ENCODE data around the gene MAML3. TPM values are rescaled to one million over a fixed set of nuclear protein-coding genes. Genes with fewer than 3 reads are reported as not detected.

MAML3 gene
- total RNA-seq, 1 donor, result 0.72 TPM

- Histone ChIP-seq H3K4me2 (ENCODE audit: insufficient read depth, low read length) (no peak overlapping the region), H3K27ac (ENCODE audit: low read depth, low read length) (no peak overlapping the region), H3K79me2 (ENCODE audit: insufficient read depth, low read length) (no peaks in the 10 kb centered on the region), H3K36me3 (ENCODE audit: insufficient read depth, low read length) (no peaks in the 10 kb centered on the region), H3K4me3 (ENCODE audit: insufficient read depth, low read length) (no peak overlapping the region), H3K27me3 (ENCODE audit: insufficient read depth, low read length) (no peaks in the 10 kb centered on the region), H4K20me1 (ENCODE audit: insufficient read depth, low read length) (no peaks in the 10 kb centered on the region), H2AFZ (ENCODE audit: low read length) (no peak overlapping the region), H3K4me1 (ENCODE audit: insufficient read depth, low read length) (peaks cover 10% of the 10 kb centered on the region), H3K9me3 (ENCODE audit: low read depth, low read length) (no peaks in the 10 kb centered on the region)
- TF ChIP-seq CTCF (IDR thresholded peaks at IDR 0.05; ENCODE audit: extremely low read depth, low read depth, low read length), result no peak
- no peak for DNase-seq (ENCODE audit: insufficient read length, low spot score, missing footprints)
These were observed 18.4 kb downstream of the MAML3 start for GRCh38 chr4:140135529-140136088.

- Histone ChIP-seq H3K4me1 (ENCODE audit: insufficient read depth, low read length) (peaks cover 13% of the 10 kb centered on the region), H3K36me3 (ENCODE audit: insufficient read depth, low read length) (no peaks in the 10 kb centered on the region), H3K9me3 (ENCODE audit: low read depth, low read length) (no peaks in the 10 kb centered on the region), H3K27ac (ENCODE audit: low read depth, low read length) (no peak overlapping the region), H4K20me1 (ENCODE audit: insufficient read depth, low read length) (no peaks in the 10 kb centered on the region), H3K4me2 (ENCODE audit: insufficient read depth, low read length) (no peak overlapping the region), H2AFZ (ENCODE audit: low read length) (no peak overlapping the region), H3K79me2 (ENCODE audit: insufficient read depth, low read length) (no peaks in the 10 kb centered on the region), H3K4me3 (ENCODE audit: insufficient read depth, low read length) (no peak overlapping the region), H3K27me3 (ENCODE audit: insufficient read depth, low read length) (no peaks in the 10 kb centered on the region)
- TF ChIP-seq CTCF (IDR thresholded peaks at IDR 0.05; ENCODE audit: extremely low read depth, low read depth, low read length), result no peak
- DNase-seq (ENCODE audit: insufficient read length, low spot score, missing footprints), result no peak
These were observed 19.1 kb downstream of the MAML3 start for GRCh38 chr4:140134746-140135425.

GRCh38 chr4:140133576-140133975 lies 20.4 kb downstream of the MAML3 start:
- H3K27me3 ChIP-seq (ENCODE audit: insufficient read depth, low read length), result no peaks in the 10 kb centered on the region
- peaks cover 13% of the 10 kb centered on the region for H3K4me1 ChIP-seq (ENCODE audit: insufficient read depth, low read length)
- no peaks in the 10 kb centered on the region for H3K79me2 ChIP-seq (ENCODE audit: insufficient read depth, low read length)
- DNase-seq (ENCODE audit: insufficient read length, low spot score, missing footprints), result no peak
- H3K27ac ChIP-seq (ENCODE audit: low read depth, low read length), result no peak overlapping the region
- no peak overlapping the region for H2AFZ ChIP-seq (ENCODE audit: low read length)
- H3K9me3 ChIP-seq (ENCODE audit: low read depth, low read length), result no peaks in the 10 kb centered on the region
- H3K4me3 ChIP-seq (ENCODE audit: insufficient read depth, low read length), result no peak overlapping the region
- no peak for TF ChIP-seq CTCF (IDR thresholded peaks at IDR 0.05; ENCODE audit: extremely low read depth, low read depth, low read length)
- H3K36me3 ChIP-seq (ENCODE audit: insufficient read depth, low read length), result no peaks in the 10 kb centered on the region
- no peaks in the 10 kb centered on the region for H4K20me1 ChIP-seq (ENCODE audit: insufficient read depth, low read length)
- H3K4me2 ChIP-seq (ENCODE audit: insufficient read depth, low read length), result no peak overlapping the region

GRCh38 chr4:140131675-140132229 lies 22.2 kb downstream of the MAML3 start:
- Histone ChIP-seq H2AFZ (ENCODE audit: low read length) (no peak overlapping the region), H3K4me3 (ENCODE audit: insufficient read depth, low read length) (no peak overlapping the region), H3K36me3 (ENCODE audit: insufficient read depth, low read length) (no peaks in the 10 kb centered on the region), H3K27me3 (ENCODE audit: insufficient read depth, low read length) (no peaks in the 10 kb centered on the region), H3K9me3 (ENCODE audit: low read depth, low read length) (no peaks in the 10 kb centered on the region), H3K79me2 (ENCODE audit: insufficient read depth, low read length) (no peaks in the 10 kb centered on the region), H3K4me2 (ENCODE audit: insufficient read depth, low read length) (no peak overlapping the region), H4K20me1 (ENCODE audit: insufficient read depth, low read length) (no peaks in the 10 kb centered on the region), H3K27ac (ENCODE audit: low read depth, low read length) (no peak overlapping the region), H3K4me1 (ENCODE audit: insufficient read depth, low read length) (peaks cover 6% of the 10 kb centered on the region)
- DNase-seq (ENCODE audit: insufficient read length, low spot score, missing footprints), result no peak
- TF ChIP-seq CTCF (IDR thresholded peaks at IDR 0.05; ENCODE audit: extremely low read depth, low read depth, low read length), result no peak

Data from osteoblast (primary cell).